Activated CD4-positive, alpha-beta T cell treated with anti-CD3 and anti-CD28 coated beads, Interleukin-2, amount 50 U/mL, for 24 hours (primary cell): ENCODE measurements around the gene RBMS2.
A peak's percentile ranks its signal among the peaks of the same experiment; 100 is the strongest.

Source experiments
- DNase-seq, 2 donors: peaks; one replicate each; pipeline ENCODE4 v3.0.0-alpha.2; 2020; ENCODE audit warnings: low read depth in 1 of 2, low spot score in 1 of 2

RBMS2 gene

DNA sequence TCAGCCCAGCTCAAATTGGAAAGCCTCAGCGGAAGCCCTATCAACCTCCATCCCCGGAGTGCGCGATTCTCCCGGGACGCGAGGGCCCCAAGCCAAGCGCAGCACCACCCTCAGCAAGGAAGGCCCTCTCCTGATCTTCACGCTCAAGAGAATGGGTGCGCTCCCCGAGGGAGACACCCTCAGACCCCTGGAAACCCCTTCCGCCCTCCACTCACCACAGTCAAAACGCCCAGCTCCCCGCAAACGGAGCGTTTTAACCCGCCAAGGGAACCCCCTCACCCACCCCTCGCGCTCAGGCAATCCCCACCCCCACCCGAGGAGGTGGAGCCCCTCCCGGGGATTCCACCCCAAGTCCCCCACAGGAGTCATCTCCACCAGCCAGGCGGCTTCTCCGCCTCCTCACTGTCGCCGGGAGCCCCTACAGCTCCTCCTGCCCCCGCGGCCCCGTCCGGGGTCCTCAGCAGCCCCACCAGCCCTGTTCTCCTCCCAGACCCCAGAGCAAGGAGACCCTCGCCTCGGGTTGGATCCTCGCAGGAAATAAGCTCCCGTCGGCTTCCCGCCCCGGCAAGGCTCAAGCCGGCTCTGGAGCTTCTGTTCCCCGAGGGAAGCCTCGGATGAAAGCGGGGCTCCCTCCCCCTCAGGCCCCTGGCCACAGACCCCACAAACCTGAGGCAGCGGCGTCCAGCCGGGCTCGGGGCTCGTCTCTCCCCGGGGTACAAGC lies 108.0 kb downstream of the RBMS2 start:
- peak in 1 of 2 donors; percentile 21 for DNase-seq

- DNase-seq: peak; percentile 61 to 80
These were observed 108.6 kb downstream of the RBMS2 start, which contains the start of gene BAZ2A for GRCh38 chr12:56630180-56630632. BAZ2A (minus strand) TSS chr12:56630326; CDS start chr12:56617530, 12,796 bp downstream.

DNA sequence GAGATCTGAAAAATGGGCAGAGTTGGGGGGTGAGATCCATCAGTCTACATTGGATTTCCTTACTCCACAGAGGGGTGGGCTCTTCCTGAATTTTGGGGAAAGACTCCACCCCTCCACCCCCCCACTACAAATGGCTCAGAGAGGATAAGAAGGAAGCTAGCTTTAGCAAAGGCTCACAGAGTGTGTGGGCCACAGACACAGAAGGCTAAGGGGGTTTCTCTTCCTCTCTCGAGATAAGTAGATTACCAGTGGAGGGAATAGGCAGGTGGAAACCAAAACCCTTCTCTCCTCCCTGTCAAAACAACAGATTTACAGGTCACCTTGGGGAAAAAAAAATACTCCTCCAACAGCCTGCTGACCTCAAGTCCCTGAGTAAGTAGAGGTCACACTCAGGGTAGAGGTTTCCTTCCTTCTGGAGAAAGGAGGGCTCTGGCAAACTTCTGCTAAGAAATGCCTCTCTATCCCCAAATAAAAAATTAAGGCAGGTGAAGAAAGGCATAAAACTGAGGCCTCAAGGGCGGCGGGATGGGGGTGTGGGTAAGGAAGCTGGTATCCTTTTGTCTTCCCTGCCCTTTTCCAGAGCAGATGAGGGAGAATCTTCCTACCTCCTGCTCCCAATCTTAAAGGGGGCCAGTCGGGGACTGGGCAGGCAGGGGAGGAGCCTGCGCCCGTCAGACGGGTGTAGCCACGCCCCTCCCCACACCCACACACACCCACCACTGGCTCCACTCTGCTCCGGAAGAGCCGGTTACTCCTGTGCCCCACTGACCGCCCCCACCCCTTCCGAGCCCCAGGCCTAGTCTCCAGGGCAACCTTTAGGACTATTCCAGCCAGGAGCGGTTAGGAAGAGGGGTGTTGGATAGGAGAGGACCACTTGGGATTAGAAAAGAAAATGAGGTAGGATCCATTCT lies 110.4 kb downstream of the RBMS2 start:
- DNase-seq: no peak

GRCh38 chr12:56632701-56633467 lies 111.3 kb downstream of the RBMS2 start:
- DNase-seq: no peak

DNA sequence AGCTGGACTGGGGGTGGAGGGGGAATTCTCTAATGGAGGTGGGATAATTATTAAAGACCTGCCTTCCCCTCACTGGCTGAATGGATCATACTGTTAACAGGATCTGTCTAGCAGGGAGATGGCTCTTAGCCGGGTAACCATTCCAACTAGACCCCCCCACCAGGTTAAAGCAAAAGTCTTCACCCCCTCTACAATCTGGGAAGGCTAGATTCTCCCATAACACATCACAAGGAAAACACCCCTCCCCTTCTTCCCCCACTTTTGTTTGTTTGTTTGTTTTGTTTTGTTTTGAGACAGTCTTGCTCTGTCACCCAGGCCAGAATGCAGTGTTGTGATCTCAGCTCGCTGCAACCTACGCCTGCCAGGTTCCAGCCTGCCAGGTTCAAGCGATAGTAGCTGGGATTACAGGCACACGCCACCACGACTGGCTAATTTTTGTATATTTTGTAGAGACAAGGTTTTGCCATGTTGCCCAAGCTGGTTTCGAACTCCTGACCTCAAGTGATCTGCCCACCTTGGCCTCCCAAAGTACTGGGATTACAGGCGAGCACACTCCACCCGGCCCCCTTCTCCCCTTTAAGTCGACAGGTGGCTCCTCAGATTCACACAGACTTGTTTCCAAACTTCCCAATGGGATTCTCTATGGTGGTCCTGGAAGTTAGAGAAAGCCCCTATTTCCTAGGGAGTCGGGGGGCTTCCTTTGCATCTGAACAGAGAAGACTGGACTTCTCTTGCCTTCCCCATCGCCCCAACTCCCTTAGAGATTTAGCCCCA lies 112.0 kb downstream of the RBMS2 start:
- DNase-seq: no peak

- no peak for DNase-seq
These were observed 112.7 kb downstream of the RBMS2 start for GRCh38 chr12:56634242-56634836.

DNA sequence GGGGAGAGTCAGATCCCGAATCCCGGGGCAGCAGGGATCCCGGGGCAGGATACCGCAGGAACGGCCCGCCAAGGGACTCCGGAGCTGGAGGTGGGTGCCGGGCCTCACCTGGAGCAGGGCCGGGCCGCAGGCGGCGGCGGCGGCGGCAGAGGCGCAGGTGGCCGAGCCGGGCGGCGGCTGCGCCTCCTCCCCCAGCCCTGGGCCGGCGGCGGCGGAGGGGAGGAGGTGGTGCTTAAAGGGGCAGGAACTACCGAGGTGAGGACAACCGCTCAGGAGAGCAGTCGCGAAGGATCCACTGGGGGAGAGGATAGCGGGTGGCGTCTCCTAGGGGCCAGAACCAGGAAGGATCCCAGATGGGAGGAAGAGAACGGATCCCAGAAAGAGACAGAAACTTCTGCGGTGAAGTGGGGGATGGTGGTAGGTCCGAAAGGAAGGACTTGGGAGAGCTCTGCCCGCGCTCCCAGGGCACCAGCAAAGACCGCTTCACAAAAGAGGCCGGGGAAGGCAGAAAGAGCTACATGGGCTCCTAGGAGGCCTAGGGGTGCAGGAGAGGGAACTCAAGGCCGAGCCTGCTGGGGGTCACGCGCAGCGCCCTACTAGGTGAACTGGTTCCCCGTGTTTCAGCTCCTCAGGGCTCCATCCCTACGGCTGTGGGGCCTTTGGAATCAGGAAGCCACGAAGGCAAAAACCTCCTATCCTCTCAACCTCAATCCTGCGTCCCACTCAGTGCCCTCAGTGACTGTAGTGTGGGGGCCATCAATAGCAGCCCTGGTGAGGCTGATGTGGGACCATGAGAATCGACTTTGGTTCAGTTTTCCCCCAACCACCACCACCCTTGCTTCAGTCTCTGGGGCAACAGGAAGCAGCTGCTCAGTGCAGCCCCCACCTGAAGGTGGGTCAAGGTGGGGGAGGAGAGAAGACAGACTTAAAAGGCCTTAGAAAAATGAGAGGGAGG lies 113.5 kb downstream of the RBMS2 start:
- DNase-seq: no peak

- peak; percentile 57 to 82 for DNase-seq
These were observed 114.4 kb downstream of the RBMS2 start for GRCh38 chr12:56635806-56636674.

GRCh38 chr12:56636675-56637540 lies 115.3 kb downstream of the RBMS2 start:
- peak; percentile 61 to 87 for DNase-seq

DNA sequence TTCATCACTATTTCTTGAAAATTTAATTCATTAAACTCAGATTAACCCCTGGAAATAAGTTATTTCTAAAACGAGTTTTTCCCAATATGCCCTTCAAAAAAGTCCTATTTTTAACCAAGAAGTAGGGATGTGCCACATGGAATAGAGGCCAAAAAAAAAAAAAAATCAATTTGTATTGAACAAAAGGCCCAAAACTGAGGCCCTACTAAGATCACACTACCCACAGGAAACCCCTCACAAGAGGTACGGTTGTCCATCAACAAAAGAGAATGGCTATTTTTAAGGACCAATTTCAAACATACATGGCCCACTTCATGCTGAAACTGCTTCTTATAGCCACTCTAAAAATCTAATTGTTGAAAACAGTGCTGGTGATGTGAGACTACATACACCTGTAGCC lies 116.0 kb downstream of the RBMS2 start:
- no peak for DNase-seq

DNA sequence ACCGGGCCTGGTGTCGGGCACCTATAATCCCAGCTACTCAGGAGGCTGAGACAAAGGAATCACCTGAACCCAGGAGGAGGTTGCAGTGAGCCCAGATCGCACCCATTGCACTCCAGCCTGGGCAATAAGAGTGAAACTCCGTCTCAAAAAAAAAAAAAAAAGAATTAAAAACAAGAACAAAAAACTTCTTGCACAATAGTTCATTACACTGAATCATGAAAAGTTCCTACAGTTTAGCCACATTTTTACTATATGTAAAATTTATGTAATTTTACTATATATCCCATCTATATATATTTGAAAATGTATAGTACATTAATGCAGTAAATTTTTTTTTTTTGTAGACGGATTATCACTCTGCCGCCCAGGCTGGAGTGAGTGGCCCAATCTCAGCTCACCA lies 119.6 kb downstream of the RBMS2 start:
- no peak for DNase-seq

GRCh38 chr12:56644654-56645053 lies 123.0 kb downstream of the RBMS2 start:
- DNase-seq: no peak

DNA sequence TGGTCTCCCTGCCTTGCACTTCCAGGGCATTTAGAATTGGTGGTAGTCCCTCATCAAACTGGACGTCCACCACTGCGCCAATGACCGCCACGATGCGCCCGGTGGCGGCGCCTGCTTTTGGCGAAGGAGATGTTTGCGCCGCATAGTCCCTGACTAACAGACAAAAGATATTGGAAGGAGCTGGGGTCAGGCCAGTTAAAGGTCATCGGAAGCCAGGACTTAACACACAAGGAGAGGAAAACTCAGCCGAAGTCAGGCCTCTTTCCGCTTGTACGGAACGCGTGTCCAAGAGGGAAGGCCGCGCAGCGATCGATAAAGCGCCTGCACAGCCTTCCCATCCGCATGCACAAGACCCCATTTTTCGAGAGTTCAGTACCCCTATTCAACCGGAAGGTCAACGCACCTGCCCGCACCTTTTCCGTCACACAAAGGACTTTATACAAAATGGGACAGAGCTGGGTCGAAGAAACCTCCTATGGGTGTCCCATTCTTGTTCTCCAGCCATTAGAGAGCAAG lies 123.6 kb downstream of the RBMS2 start:
- DNase-seq: no peak
